SK-N-SH (cell line): ENCODE data around the gene HNRNPF. TPM values are rescaled to one million over a fixed set of nuclear protein-coding genes. Genes with fewer than 3 reads are reported as not detected.

Experiments used
- CTCF ChIA-PET: fragments of 300-600, 350-600 bp; formaldehyde crosslinking; extraction: SDS; loops from one replicate; lab custom pipeline; 2021; lab: Yijun Ruan, JAX
- POLR2A ChIA-PET: fragments of 350-600 bp; sonication (Branson Sonifier 250); formaldehyde crosslinking; extraction: SDS; loops from one replicate; lab custom pipeline; 2020; ENCODE audit warnings: antibody characterized with exemption, inconsistent platforms; lab: Yijun Ruan, JAX
- DNase-seq: peaks from one replicate; pipeline ENCODE4 v3.0.0; 2012
- H2AFZ ChIP-seq: fragments of 200-600 bp; sonication (generic); 2 replicates; pipeline ENCODE4 v1.8.1; 2016; ENCODE audit warnings: antibody characterized with exemption, mild to moderate bottlenecking, low read depth
- H3F3A ChIP-seq: fragments of 200-600 bp; sonication (generic); replicated peaks from 2 replicates; pipeline ENCODE3; 2016; ENCODE audit warnings: antibody characterized with exemption, mild to moderate bottlenecking; ENCODE audit not compliant: insufficient read depth
- H3K27ac ChIP-seq, 2 experiments: fragments of 200-500 bp in 1 of 2; fragments of 200-600 bp in 1 of 2; sonication (Bioruptor generic) in 1 of 2; sonication (generic), shearing (Covaris generic) in 1 of 2; 2 replicates each; pipeline versions ENCODE4 v1.5.1 to v1.6.1; 2014 to 2016; ENCODE audit warnings: low read depth in 2 of 2, inconsistent platforms in 1 of 2, low read length in 1 of 2, mild to moderate bottlenecking in 1 of 2, mixed read lengths in 1 of 2
- H3K27me3 ChIP-seq: fragments of 200-600 bp; sonication (generic), shearing (Covaris generic); 2 replicates; pipeline ENCODE4 v1.6.1; 2016; ENCODE audit warnings: mixed run types; ENCODE audit not compliant: insufficient read depth
- H3K36me3 ChIP-seq, 2 experiments: fragments of 200-500 bp in 1 of 2; fragments of 200-600 bp in 1 of 2; sonication (Bioruptor generic) in 1 of 2; sonication (generic) in 1 of 2; replicated peaks in 1 of 2; 2 replicates each; pipeline versions ENCODE3 to v1.5.1; 2014 to 2016; ENCODE audit warnings: low read length in 1 of 2, mild to moderate bottlenecking in 1 of 2; ENCODE audit not compliant: insufficient read depth in 2 of 2, control insufficient read depth in 1 of 2
- H3K4me1 ChIP-seq, 2 experiments: fragments of 200-500 bp in 1 of 2; fragments of 200-600 bp in 1 of 2; sonication (Bioruptor generic) in 1 of 2; sonication (generic), shearing (Covaris generic) in 1 of 2; 2 replicates each; pipeline versions ENCODE4 v1.5.1 to v1.6.1; 2014 to 2016; ENCODE audit warnings: low read depth in 1 of 2, low read length in 1 of 2, mixed run types in 1 of 2; ENCODE audit not compliant: insufficient read depth in 2 of 2, control insufficient read depth in 1 of 2
- H3K4me2 ChIP-seq: fragments of 200-600 bp; sonication (generic), shearing (Covaris generic); 2 replicates; pipeline ENCODE4 v1.6.1; 2017; ENCODE audit warnings: mixed run types
- H3K4me3 ChIP-seq, 2 experiments: fragments of 200-500 bp in 1 of 2; fragments of 200-600 bp in 1 of 2; sonication (Bioruptor generic) in 1 of 2; sonication (generic), shearing (Covaris generic) in 1 of 2; 2 replicates each; pipeline versions ENCODE4 v1.5.1 to v1.8.1; 2014 to 2016; ENCODE audit warnings: low read depth in 2 of 2, inconsistent platforms in 1 of 2, low read length in 1 of 2, mild to moderate bottlenecking in 1 of 2, mixed read lengths in 1 of 2, moderate library complexity in 1 of 2
- H3K79me2 ChIP-seq: fragments of 200-600 bp; sonication (generic); 2 replicates; pipeline ENCODE4 v1.8.1; 2017; ENCODE audit warnings: mild to moderate bottlenecking; ENCODE audit not compliant: insufficient read depth
- H3K9ac ChIP-seq: fragments of 200-600 bp; sonication (generic); 2 replicates; pipeline ENCODE4 v1.6.1; 2017; ENCODE audit warnings: mixed run types
- H3K9me2 ChIP-seq: fragments of 200-600 bp; sonication (generic); 2 replicates; pipeline ENCODE4 v1.6.1; 2017; ENCODE audit warnings: mixed run types
- H3K9me3 ChIP-seq: fragments of 200-600 bp; sonication (generic); 2 replicates; pipeline ENCODE4 v1.6.1; 2017; ENCODE audit warnings: mixed run types, mild to moderate bottlenecking, moderate library complexity
- H4K20me1 ChIP-seq: fragments of 200-600 bp; sonication (generic); 2 replicates; pipeline ENCODE4 v1.6.1; 2017; ENCODE audit warnings: mild to moderate bottlenecking, mixed run types; ENCODE audit not compliant: insufficient read depth
- ELF1 ChIP-seq: IDR thresholded peaks from 2 replicates; pipeline ENCODE4 v1.4.0; 2012
- EP300 ChIP-seq, 2 experiments: IDR thresholded peaks; 2 replicates each; pipeline versions ENCODE4 v1.4.0 to v1.6.1; 2012; ENCODE audit warnings: borderline replicate concordance in 1 of 2, low read depth in 1 of 2, low read length in 1 of 2
- FOSL2 ChIP-seq: IDR thresholded peaks from 2 replicates; pipeline ENCODE4 v1.4.0; 2012; ENCODE audit warnings: low read depth, mild to moderate bottlenecking, moderate library complexity, borderline replicate concordance
- FOXJ3 ChIP-seq: sonication (generic); formaldehyde crosslinking; IDR thresholded peaks from 2 replicates; pipeline ENCODE4 v1.5.1; 2020; ENCODE audit warnings: mild to moderate bottlenecking, missing genetic modification reagents
- FOXM1 ChIP-seq: IDR thresholded peaks from 2 replicates; pipeline ENCODE4 v1.4.0; 2012; ENCODE audit warnings: low read depth, mild to moderate bottlenecking
- MAX ChIP-seq: IDR thresholded peaks from 2 replicates; pipeline ENCODE4 v1.4.0; 2012; ENCODE audit warnings: low read depth
- MXI1 ChIP-seq: IDR thresholded peaks from 2 replicates; pipeline ENCODE4 v1.6.1; 2012; ENCODE audit warnings: mild to moderate bottlenecking, low read depth, low read length, improper control_type of control experiment
- NFIC ChIP-seq: IDR thresholded peaks from 2 replicates; pipeline ENCODE4 v1.4.0; 2012; ENCODE audit warnings: borderline replicate concordance
- NRF1 ChIP-seq: IDR thresholded peaks from 2 replicates; pipeline ENCODE4 v1.6.1; 2012; ENCODE audit warnings: low read depth, mild to moderate bottlenecking, low read length
- RCOR1 ChIP-seq: fragments of 150-350 bp; IDR thresholded peaks from 2 replicates; pipeline ENCODE4 v1.6.1; 2017; ENCODE audit warnings: antibody characterized with exemption, low read length
- RXRA ChIP-seq: IDR thresholded peaks from 2 replicates; pipeline ENCODE4 v1.4.0; 2012; ENCODE audit warnings: low read depth, mild to moderate bottlenecking, borderline replicate concordance
- SIN3A ChIP-seq: IDR thresholded peaks from 2 replicates; pipeline ENCODE4 v1.6.1; 2012; ENCODE audit warnings: low read depth, mild to moderate bottlenecking, low read length, moderate library complexity, borderline replicate concordance
- TAF1 ChIP-seq: IDR thresholded peaks from 2 replicates; pipeline ENCODE4 v1.6.1; 2012; ENCODE audit warnings: low read depth, mild to moderate bottlenecking, low read length, moderate library complexity, borderline replicate concordance
- TCF12 ChIP-seq: IDR thresholded peaks from 2 replicates; pipeline ENCODE4 v1.4.0; 2012
- TEAD4 ChIP-seq: IDR thresholded peaks from 2 replicates; pipeline ENCODE4 v1.4.0; 2012; ENCODE audit warnings: mild to moderate bottlenecking, borderline replicate concordance; ENCODE audit not compliant: insufficient read depth
- USF1 ChIP-seq: IDR thresholded peaks from 2 replicates; pipeline ENCODE4 v1.4.0; 2012; ENCODE audit warnings: low read depth, borderline replicate concordance
- USF2 ChIP-seq: fragments of 150-350 bp; IDR thresholded peaks from 2 replicates; pipeline ENCODE4 v1.6.1; 2017; ENCODE audit warnings: antibody characterized with exemption, low read length, low read depth, borderline replicate concordance
- YY1 ChIP-seq: IDR thresholded peaks from 2 replicates; pipeline ENCODE4 v1.4.0; 2012; ENCODE audit warnings: low read depth, mild to moderate bottlenecking
- WGBS: methylation state at CpG from one replicate; pipeline ENCODE4 v1.1.6; 2017; ENCODE audit warnings: low lambda C conversion rate; 5-methylcytosine and 5-hydroxymethylcytosine counted together
- polyA plus RNA-seq, 3 experiments: library from polyadenylated mRNA; depleted of rRNA; stranded (reverse); fragments of >200 nt; gene quantifications; 2 replicates each; pipeline ENCODE4 v1.2.3, GENCODE V29; 2012

HNRNPF gene
- polyA plus RNA-seq, 1 of the 3 experiments (the other 2 are of a cell fraction): 195 TPM

- no peak for TF ChIP-seq EP300 (IDR thresholded peaks at IDR 0.05; ENCODE audit: borderline replicate concordance in 1 of 2, low read depth in 1 of 2, low read length in 1 of 2)
Measured at GRCh38 chr10:43351301-43351700, 57.7 kb downstream of the HNRNPF start (continued).

GRCh38 chr10:43350686-43351085 is 58.3 kb downstream of the HNRNPF start:
- H3K9me2 ChIP-seq: no peaks in the 10 kb centered on the region
- no peaks in the 10 kb centered on the region for H4K20me1 ChIP-seq
- 62% methylated on average over 34 of the region's 34 CpGs for WGBS
- TF ChIP-seq MAX: no peak
- TF ChIP-seq FOXJ3 (CRISPR knock-in tag): no peak
- no peak for TF ChIP-seq FOSL2
- no peak for TF ChIP-seq TAF1
- TF ChIP-seq MXI1: no peak
- no peak for TF ChIP-seq NFIC
- TF ChIP-seq YY1: no peak
- no peak for TF ChIP-seq RCOR1
- no peak for TF ChIP-seq SIN3A
- TF ChIP-seq ELF1: no peak
- TF ChIP-seq USF1: no peak
- no peak for TF ChIP-seq NRF1
- TF ChIP-seq RXRA: no peak
- no peak for TF ChIP-seq FOXM1
- TF ChIP-seq USF2: no peak
- no peak for TF ChIP-seq TCF12
- no peak for TF ChIP-seq TEAD4
- H3K9me3 ChIP-seq: no peaks in the 10 kb centered on the region
- DNase-seq: peak; percentile 49
- no peak overlapping the region for H3K4me2 ChIP-seq
- ChIA-PET POLR2A (no interaction called here), CTCF (interaction anchor here (0.7 to 4.4 kb wide), 8 partner anchors 18 to 597 kb away, joined by 3 to 90 read pairs (median 4); no protein-coding TSS in a partner anchor)
- H3K36me3 ChIP-seq: no peaks in the 10 kb centered on the region
- H3F3A ChIP-seq: peaks cover 13% of the 10 kb centered on the region
- no peaks in the 10 kb centered on the region for H3K79me2 ChIP-seq
- H3K4me3 ChIP-seq: peak overlapping the region in 1 of 2 experiments; percentile 9; a peak in 1 of 4 replicates
- H3K27ac ChIP-seq: no peak overlapping the region
- peaks cover 5 to 19% of the 10 kb centered on the region in 2 experiments; a peak in 3 of 4 replicates for H3K4me1 ChIP-seq
- no peak overlapping the region for H3K9ac ChIP-seq
- no peaks in the 10 kb centered on the region for H3K27me3 ChIP-seq
- H2AFZ ChIP-seq: no peak overlapping the region
